ENCODE data around the gene CADM4. TPM values are rescaled to one million over a fixed set of nuclear protein-coding genes. Genes with fewer than 3 reads are reported as not detected.
A peak's percentile ranks its signal among the peaks of the same experiment; 100 is the strongest.

The CADM4 gene
- total RNA-seq, 2 donors from 2014 or later = 0.59 TPM

DNA sequence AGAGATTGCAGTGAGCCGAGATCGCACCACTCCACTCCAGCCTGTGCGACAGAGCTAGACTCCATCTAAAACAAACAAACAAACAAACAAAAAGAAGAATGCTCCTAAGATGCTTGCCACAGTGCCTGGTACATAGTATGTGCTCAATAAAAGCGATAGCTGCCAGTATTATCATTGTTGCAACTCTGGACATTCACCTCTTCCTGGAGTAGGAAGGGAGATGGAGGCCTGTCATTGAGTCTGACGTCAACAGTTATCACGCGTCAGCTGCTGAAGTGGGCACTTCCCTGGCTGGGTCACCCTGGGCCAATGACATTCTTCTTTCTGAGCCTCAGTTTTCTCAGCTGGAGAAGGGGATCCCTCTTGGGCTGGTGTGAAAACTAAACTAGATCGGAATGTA lies 34.5 kb upstream of the CADM4 start:
- H3K4me3 Mint-ChIP-seq = peak overlapping the region; percentile 16
- H3K27ac Mint-ChIP-seq = peak overlapping the region in 1 of 2 donors; percentile 59
- H3K36me3 Mint-ChIP-seq = no peaks in the 10 kb centered on the region
- ATAC-seq (peak in 1 of 2 donors; percentile 7), DNase-seq (ENCODE audit: low spot score) (no peak)
- H3K4me1 Mint-ChIP-seq (ENCODE audit: low read depth in 2 of 2) = peaks cover 24 to 28% of the 10 kb centered on the region in 2 donors
- peaks cover 0 to 4% of the 10 kb centered on the region in 2 donors for H3K27me3 Mint-ChIP-seq
- H3K9me3 Mint-ChIP-seq = no peaks in the 10 kb centered on the region

DNA sequence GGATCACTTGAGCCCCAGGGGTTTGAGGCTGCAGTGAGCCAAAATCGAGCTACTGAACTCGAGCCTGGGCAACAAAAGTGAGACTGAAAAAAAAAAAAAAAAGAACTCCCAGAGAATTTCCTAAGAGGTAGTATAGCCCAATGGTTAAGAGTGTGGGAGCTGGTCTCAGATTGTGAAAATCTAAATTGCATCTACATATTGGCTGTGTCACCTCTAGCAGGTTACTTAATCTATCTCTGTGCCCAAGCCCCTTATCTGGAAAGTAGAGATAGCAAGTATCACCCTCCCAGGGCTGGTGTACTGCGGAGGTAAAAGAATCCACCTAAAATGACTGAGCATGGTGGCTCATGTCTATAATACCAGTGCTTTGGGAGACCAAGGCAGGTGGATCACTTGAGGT lies 34.0 kb upstream of the CADM4 start:
- H3K4me3 Mint-ChIP-seq = no peak overlapping the region
- ATAC-seq (no peak), DNase-seq (ENCODE audit: low spot score) (no peak)
- H3K27ac Mint-ChIP-seq = no peak overlapping the region
- no peaks in the 10 kb centered on the region for H3K9me3 Mint-ChIP-seq
- peaks cover 0 to 4% of the 10 kb centered on the region in 2 donors for H3K27me3 Mint-ChIP-seq
- no peaks in the 10 kb centered on the region for H3K36me3 Mint-ChIP-seq
- peaks cover 24 to 33% of the 10 kb centered on the region in 2 donors for H3K4me1 Mint-ChIP-seq (ENCODE audit: low read depth in 2 of 2)

DNA sequence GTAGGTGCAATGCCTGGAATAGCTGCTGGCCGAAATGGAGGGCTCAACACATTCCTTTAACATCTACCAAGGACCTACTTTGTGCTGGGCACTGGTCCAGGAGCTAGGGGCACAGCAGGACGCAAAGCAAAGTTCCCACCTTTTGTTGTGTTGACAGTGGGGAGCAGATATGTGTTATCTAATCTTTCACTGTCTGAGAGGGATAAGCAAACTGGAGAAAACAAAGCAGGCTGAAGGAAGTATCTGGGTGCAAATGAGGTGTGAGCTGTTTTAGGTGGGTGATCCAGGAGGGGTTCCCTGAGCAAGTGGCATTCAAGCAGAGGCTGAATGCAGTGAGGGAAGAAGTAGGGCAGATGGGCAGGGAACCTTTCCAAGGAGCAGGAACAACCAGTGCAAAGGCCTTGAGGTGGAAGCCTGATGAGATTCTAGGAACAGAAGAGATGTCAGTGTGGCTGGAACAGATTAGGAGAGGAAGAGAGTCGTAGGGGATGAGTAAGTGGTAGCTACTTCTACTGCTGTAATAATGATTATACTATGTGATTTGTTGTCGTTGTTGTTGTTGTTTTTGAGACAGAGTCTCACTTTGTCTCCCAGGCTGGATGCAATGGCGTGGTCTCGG lies 32.5 kb upstream of the CADM4 start:
- Mint-ChIP-seq H3K4me1 (ENCODE audit: low read depth in 2 of 2) (peaks cover 36 to 47% of the 10 kb centered on the region in 2 donors), H3K9me3 (no peaks in the 10 kb centered on the region), H3K27me3 (peaks cover 0 to 4% of the 10 kb centered on the region in 2 donors), H3K4me3 (no peak overlapping the region), H3K27ac (peak overlapping the region in 1 of 2 donors; percentile 9), H3K36me3 (peaks cover 11% of the 10 kb centered on the region)
- DNase-seq (ENCODE audit: low spot score) (no peak), ATAC-seq (no peak)

DNA sequence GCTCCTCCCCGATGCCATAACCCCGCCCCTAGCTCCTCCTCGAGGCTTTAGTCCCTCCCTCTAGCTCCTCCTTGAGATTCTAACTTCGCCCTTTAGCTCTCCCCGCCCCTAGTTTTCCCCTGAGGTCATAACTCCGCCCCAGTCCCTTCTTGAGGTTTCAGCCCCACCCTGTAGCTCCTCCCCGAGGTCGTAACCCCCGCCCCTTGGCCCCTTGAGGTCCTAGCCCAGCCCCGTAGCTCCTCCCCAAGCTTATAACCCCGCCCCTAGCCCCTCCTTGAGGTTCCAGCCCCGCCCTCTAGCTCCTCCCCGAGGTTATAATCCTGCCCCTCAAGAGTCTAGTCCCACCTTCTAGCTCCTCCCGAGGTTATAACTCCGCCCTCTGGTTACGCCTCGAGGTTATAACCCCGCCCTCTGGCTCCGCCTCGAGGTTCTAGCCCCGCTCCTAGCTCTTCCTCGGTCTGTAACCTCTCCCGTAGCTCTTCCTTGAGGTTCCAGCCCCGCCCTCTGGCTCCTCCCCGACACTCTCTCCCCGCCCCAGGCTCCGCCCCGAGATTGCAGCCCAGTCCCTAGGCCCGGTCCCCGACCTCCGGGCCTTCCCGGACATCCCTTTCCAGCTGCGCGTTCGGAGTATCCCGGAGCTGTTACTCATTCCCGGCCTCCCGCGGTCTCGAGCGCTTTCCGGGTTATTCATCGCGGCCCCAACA lies 28.9 kb upstream of the CADM4 start:
- peaks cover 41 to 56% of the 10 kb centered on the region in 2 donors for H3K4me1 Mint-ChIP-seq (ENCODE audit: low read depth in 2 of 2)
- ATAC-seq (peak; percentile 93), DNase-seq (ENCODE audit: low spot score) (peak; percentile 96)
- no peaks in the 10 kb centered on the region for H3K9me3 Mint-ChIP-seq
- peaks cover 11% of the 10 kb centered on the region for H3K36me3 Mint-ChIP-seq
- H3K4me3 Mint-ChIP-seq = peak overlapping the region; percentile 97
- peak overlapping the region; percentile 55 to 90 for H3K27ac Mint-ChIP-seq
- no peaks in the 10 kb centered on the region for H3K27me3 Mint-ChIP-seq

DNA sequence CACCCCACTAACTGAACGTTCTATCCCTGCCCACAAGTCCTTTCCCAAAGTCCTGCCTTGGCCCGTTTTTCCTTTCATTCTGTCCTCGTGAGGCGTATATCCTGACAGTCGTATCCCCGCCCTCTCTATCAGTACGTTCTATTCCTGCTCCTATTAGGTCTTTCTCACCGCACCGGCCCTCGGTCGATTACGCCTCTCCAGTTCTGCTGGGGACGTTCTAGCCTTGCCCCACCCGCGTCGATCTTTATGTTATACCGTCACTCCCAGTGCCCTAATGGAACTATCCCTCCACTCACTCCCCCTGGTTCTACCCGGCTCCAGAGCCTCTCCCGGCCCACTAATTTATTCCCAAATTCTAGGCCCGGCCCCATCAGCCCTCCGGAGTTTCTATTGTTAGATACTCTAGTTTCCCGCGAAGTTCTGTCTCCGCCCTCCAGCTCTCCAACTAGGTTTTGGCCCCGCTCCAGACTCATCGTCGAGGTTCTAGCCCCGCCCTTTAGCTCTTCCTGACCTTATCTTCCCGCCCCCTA lies 28.3 kb upstream of the CADM4 start:
- H3K9me3 Mint-ChIP-seq = no peaks in the 10 kb centered on the region
- DNase-seq (ENCODE audit: low spot score) (no peak), ATAC-seq (no peak)
- H3K27me3 Mint-ChIP-seq = no peaks in the 10 kb centered on the region
- peak overlapping the region; percentile 55 to 90 for H3K27ac Mint-ChIP-seq
- peak overlapping the region; percentile 97 for H3K4me3 Mint-ChIP-seq
- peaks cover 11% of the 10 kb centered on the region for H3K36me3 Mint-ChIP-seq
- peaks cover 43 to 56% of the 10 kb centered on the region in 2 donors for H3K4me1 Mint-ChIP-seq (ENCODE audit: low read depth in 2 of 2)

DNA sequence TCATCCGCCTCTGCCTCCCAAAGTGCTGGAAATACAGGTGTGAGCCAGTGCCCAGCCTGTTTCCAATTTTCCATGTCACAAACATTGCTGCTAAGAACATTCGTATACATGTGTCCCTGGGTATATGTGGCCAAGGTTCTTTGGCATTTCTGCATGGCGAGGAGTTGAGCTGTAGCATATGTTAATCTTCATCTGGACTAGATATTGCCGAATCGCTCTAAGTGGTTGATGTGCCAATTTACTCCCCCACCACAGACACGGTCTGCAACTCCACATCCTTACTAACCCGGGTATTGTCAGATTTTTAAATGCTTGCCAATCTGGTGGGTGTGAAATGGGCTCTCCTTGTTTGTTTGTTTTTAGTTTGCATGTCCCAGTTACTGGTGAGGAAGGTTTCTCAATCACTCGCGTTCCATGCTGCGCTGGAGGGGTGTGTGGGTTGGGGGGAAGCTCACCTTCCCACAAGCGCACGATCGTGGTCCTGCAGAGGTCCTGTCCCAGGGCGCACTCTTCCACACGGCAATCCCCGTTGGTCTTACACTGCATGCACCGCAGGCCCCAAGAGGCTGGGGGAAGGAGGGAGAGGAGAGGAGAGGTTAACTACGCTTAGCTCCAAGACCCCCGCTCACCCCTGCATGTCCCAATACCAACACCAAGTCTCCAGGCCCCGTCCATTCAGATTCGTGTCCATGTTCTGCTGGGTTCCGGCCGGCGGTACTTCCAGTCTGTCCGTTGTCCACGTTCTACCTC lies 27.7 kb upstream of the CADM4 start:
- H3K36me3 Mint-ChIP-seq = peaks cover 11% of the 10 kb centered on the region
- H3K9me3 Mint-ChIP-seq = no peaks in the 10 kb centered on the region
- no peaks in the 10 kb centered on the region for H3K27me3 Mint-ChIP-seq
- peak overlapping the region; percentile 97 for H3K4me3 Mint-ChIP-seq
- ATAC-seq (no peak), DNase-seq (ENCODE audit: low spot score) (no peak)
- H3K4me1 Mint-ChIP-seq (ENCODE audit: low read depth in 2 of 2) = peaks cover 43 to 54% of the 10 kb centered on the region in 2 donors
- peak overlapping the region; percentile 55 to 90 for H3K27ac Mint-ChIP-seq

DNA sequence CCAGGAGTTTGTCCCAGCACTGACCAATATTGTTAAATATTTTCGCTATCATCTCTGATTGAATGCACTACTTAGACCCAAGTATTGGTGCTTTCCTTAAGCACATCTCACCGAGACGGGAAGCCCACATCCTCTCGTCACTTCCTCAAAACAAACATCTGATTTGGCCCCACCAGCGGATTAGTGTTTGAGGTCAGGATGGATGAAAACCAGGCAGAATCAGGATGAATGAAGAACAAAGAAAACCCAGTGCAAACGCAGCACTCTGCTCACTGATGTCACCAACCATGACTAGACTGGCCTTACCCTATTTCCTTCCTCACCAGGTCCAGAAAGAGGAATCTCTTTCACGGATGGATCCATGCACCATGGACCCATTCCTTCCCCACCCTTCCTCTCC lies 24.4 kb upstream of the CADM4 start:
- Mint-ChIP-seq H3K4me1 (ENCODE audit: low read depth in 2 of 2) (peaks cover 29 to 34% of the 10 kb centered on the region in 2 donors), H3K9me3 (no peaks in the 10 kb centered on the region), H3K36me3 (peaks cover 24% of the 10 kb centered on the region), H3K27ac (peak overlapping the region in 1 of 2 donors; percentile 9), H3K27me3 (no peaks in the 10 kb centered on the region), H3K4me3 (peak overlapping the region; percentile 22)
- ATAC-seq (no peak), DNase-seq (ENCODE audit: low spot score) (no peak)

DNA sequence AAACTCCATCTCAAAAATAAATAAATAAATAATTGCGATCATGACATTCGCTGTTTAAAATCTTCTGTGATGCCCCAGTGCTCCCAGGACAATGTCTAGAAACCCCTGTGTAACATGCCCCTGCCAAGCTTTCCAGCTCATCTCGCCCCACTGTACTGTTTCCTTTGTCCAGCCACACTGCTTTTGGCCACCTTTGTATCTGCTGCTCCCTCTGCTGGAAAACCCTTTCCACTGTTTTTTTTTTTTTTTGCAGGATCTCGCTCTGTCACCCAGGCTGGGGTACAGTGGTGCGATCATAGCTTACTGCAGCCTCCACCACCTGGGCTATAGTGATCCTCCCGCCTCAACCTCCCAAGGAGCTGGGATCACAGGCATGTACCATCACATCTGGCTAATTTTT lies 22.8 kb upstream of the CADM4 start:
- Mint-ChIP-seq H3K4me3 (no peak overlapping the region), H3K27me3 (no peaks in the 10 kb centered on the region), H3K9me3 (no peaks in the 10 kb centered on the region), H3K4me1 (ENCODE audit: low read depth in 2 of 2) (peaks cover 18 to 20% of the 10 kb centered on the region in 2 donors), H3K27ac (no peak overlapping the region), H3K36me3 (peaks cover 21% of the 10 kb centered on the region)
- ATAC-seq (no peak), DNase-seq (ENCODE audit: low spot score) (no peak)

DNA sequence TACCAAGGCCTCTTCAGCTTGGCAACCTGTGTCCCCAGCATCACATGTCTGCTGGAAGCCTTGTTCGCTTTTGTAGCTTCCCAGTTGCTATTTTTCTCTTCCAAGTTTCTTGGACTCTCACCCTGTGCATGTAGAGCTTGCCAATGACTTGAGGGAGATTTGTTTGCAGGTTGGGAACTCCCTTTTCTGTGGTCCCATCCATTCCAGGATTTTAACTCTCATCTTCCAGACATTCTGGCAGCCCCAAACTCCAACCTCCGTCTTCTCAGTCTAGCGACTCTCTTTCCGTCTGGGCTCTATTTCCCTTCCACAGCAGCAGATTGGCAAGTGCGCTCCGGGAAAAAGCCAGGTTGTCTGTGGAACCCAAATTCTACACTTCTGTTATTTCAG lies 21.3 kb upstream of the CADM4 start:
- Mint-ChIP-seq H3K4me1 (ENCODE audit: low read depth in 2 of 2) (peaks cover 16 to 17% of the 10 kb centered on the region in 2 donors), H3K36me3 (peaks cover 19% of the 10 kb centered on the region), H3K27me3 (no peaks in the 10 kb centered on the region), H3K27ac (peak overlapping the region in 1 of 2 donors; percentile 68), H3K9me3 (no peaks in the 10 kb centered on the region), H3K4me3 (no peak overlapping the region)
- ATAC-seq (no peak), DNase-seq (ENCODE audit: low spot score) (no peak)

DNA sequence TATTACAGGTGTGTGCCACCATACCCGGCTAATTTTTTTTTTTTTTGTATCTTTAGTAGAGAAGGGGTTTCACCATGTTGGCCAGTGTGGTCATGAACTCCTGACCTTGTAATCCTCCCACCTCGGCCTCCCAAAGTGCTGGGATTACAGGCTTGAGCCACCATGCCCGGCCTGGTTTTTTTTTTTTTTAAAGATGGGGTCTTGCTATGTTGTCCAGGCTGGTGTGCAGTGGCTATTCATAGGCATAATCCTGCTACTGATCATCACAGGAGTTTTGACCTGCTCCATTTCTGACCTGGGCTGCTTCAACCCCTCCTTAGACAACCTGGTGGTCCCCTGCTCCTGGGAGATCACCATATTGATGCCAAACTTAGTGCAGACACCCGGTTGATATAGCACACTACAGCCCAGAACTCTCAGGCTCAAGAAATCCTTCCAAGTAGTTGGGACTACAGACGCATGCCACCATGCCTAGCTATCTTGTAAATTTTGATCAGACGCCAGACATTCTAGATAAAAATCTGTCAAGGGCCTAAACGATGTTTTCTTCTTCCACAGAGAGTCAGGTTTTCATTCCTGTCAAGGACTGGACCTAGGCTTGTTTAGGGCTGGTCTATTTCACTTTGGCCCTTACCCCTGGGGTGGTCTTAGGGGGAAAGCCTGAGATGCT lies 20.8 kb upstream of the CADM4 start:
- Mint-ChIP-seq H3K36me3 (peaks cover 22% of the 10 kb centered on the region), H3K9me3 (no peaks in the 10 kb centered on the region), H3K4me1 (ENCODE audit: low read depth in 2 of 2) (peaks cover 16 to 17% of the 10 kb centered on the region in 2 donors), H3K4me3 (no peak overlapping the region), H3K27me3 (no peaks in the 10 kb centered on the region), H3K27ac (no peak overlapping the region)
- no peak for DNase-seq (ENCODE audit: low spot score)
- no peak for ATAC-seq

DNA sequence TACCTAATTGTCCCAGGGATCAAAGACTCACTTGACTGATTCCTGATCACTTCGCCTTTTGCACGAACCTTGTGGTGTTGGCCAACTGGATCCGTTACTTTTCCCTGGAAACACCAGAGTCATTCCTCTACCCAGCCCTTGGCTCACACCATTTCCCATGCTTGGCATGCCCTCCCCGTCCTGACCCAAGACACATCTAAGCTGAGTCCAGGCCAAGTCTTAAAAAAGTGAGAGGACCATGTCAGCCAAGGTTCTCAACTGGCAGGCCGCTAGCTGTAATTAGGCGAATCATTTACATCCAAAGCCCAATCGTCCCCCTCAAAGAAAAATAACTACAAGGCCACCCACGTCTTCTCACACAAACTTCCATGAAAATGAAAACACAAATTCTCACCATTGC lies 18.8 kb upstream of the CADM4 start:
- peaks cover 0 to 2% of the 10 kb centered on the region in 2 donors for H3K4me1 Mint-ChIP-seq (ENCODE audit: low read depth in 2 of 2)
- no peak overlapping the region for H3K27ac Mint-ChIP-seq
- H3K27me3 Mint-ChIP-seq = no peaks in the 10 kb centered on the region
- no peak for ATAC-seq
- H3K9me3 Mint-ChIP-seq = no peaks in the 10 kb centered on the region
- peaks cover 23% of the 10 kb centered on the region for H3K36me3 Mint-ChIP-seq
- no peak overlapping the region for H3K4me3 Mint-ChIP-seq
- DNase-seq (ENCODE audit: low spot score) = no peak

DNA sequence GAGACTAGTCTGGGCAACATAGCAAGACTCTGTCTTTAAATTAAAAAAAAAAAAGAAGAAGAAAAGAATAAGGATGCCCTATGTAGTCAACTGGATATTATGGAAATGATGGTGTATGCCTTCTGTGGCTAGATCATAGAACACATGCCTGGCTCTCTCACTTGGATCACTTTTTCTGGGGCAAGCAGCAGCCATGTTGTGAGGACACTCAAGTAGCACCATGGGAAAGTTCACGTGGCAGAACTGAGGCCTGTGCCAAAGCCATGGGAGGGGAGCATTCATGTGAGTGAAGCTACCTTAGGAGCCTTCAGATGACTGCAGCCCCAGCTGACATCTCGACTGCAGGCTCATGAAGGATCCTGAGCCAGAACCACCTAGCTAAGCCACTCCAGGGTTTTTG lies 18.4 kb upstream of the CADM4 start:
- Mint-ChIP-seq H3K27me3 (no peaks in the 10 kb centered on the region), H3K36me3 (peaks cover 23% of the 10 kb centered on the region), H3K27ac (no peak overlapping the region), H3K9me3 (no peaks in the 10 kb centered on the region), H3K4me1 (ENCODE audit: low read depth in 2 of 2) (no peaks in the 10 kb centered on the region), H3K4me3 (no peak overlapping the region)
- no peak for ATAC-seq
- DNase-seq (ENCODE audit: low spot score) = no peak

DNA sequence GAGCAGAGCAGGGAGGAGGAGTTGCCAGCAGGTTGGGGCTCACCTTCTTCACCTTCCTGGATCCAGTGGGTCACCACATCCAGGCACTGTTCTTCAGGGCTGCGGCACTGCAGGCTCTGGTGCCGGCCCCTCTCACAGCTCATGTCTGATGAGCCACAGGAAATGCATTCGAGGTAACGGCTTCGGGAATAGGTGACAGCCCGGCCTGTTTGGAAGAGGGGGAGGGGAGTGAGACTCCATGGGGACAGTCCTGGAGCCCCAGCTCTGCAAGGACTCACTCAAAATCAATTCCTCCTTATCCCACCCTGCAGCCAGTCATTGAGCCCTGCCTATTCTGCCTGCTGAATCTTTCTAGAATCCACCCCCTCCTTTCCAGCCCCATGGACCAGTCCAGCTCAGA lies 16.8 kb upstream of the CADM4 start:
- Mint-ChIP-seq H3K36me3 (peaks cover 23% of the 10 kb centered on the region), H3K4me1 (ENCODE audit: low read depth in 2 of 2) (peaks cover 0 to 4% of the 10 kb centered on the region in 2 donors), H3K4me3 (no peak overlapping the region), H3K27ac (no peak overlapping the region), H3K27me3 (no peaks in the 10 kb centered on the region), H3K9me3 (no peaks in the 10 kb centered on the region)
- no peak for DNase-seq (ENCODE audit: low spot score)
- no peak for ATAC-seq

Data from natural killer cell treated with Interleukin-12 subunit alpha and Interleukin-12 subunit beta and Interleukin-15 and Interleukin-18, amount 100 ng/mL, for 72 hours (primary cell).